Loucy (cell line): Measurements from ENCODE around the gene FAM89B.

Source experiments
- CTCF ChIP-seq: fragments of 200-600 bp; sonication (generic); conservative IDR thresholded peaks from 2 replicates; pipeline ENCODE4 v1.5.1; 2014; ENCODE audit warnings: mild to moderate bottlenecking, antibody characterized with exemption, low read length
- EZH2phosphoT487 ChIP-seq: fragments of 200-600 bp; IDR thresholded peaks from 2 replicates; pipeline ENCODE4 v1.6.1; 2018; ENCODE audit warnings: antibody characterized with exemption, mild to moderate bottlenecking, moderate library complexity, borderline replicate concordance

GRCh38 chr11:65574109-65574810 lies 1.9 kb downstream of the FAM89B start:
- TF ChIP-seq CTCF (peak; percentile 61), EZH2phosphoT487 (no peak)
